Pons (tissue), 1 donor: ENCODE results near the gene FAM53A.
"Not testable (repeated sequence)": the region's sequence is repeated elsewhere in the genome, so short reads cannot be mapped to it uniquely, and the experiment has no call there.

Source experiments
- DNase-seq: peaks from one replicate; pipeline ENCODE4 v3.0.0-alpha.2; 2016; ENCODE audit warnings: low spot score

FAM53A gene

GRCh38 chr4:1622956-1623355 is 61.2 kb downstream of the FAM53A start:
- no peak for DNase-seq

GRCh38 chr4:1622238-1622637 is 61.9 kb downstream of the FAM53A start:
- no peak for DNase-seq

DNA sequence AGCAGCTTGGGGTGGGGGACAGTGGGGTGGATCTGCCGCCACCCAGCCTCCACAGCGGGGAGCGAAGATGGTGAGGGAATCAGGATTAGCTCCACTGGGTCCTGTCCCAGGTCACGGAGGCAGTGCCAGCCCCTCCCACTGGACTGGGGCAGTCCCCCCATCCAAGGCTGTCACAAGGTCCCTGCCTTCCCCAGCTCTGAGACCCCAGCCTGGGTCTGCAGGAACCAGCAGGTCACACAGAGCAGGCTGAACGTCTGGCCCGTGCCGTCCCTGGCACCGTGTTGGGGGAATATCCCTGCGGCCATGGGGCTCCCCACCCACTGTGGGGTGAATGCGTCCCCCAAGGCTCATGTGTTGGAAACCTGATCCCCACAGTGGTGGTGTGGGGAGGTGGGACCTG is 62.6 kb downstream of the FAM53A start:
- DNase-seq, result no peak

- DNase-seq, result no peak
Observed at GRCh38 chr4:1619151-1619672, 64.9 kb downstream of the FAM53A start.

DNA sequence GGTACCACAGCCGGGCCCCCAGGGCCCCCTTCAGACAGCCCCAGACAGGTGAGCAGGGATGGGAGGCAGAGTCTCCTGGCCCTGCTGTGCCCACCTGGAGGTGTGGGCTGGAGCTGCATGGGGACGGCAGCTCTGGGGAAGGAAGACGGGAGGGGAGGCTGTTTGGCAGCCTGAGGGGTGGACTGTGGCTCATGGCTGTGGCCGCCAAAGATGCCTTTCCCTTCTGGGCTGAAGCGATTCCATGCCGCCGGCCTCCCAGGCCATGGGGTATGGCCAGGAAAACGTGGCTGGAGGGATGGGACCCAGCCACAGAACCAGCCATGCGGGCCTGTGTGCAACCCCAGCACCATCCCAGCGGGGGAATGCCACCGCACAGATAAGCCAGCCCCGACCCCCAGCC is 65.7 kb downstream of the FAM53A start:
- DNase-seq, result no peak

- DNase-seq, result no peak
Observed at GRCh38 chr4:1616557-1616930, 67.6 kb downstream of the FAM53A start.

- no peak for DNase-seq
Observed at GRCh38 chr4:1615786-1616556, 68.1 kb downstream of the FAM53A start.

DNA sequence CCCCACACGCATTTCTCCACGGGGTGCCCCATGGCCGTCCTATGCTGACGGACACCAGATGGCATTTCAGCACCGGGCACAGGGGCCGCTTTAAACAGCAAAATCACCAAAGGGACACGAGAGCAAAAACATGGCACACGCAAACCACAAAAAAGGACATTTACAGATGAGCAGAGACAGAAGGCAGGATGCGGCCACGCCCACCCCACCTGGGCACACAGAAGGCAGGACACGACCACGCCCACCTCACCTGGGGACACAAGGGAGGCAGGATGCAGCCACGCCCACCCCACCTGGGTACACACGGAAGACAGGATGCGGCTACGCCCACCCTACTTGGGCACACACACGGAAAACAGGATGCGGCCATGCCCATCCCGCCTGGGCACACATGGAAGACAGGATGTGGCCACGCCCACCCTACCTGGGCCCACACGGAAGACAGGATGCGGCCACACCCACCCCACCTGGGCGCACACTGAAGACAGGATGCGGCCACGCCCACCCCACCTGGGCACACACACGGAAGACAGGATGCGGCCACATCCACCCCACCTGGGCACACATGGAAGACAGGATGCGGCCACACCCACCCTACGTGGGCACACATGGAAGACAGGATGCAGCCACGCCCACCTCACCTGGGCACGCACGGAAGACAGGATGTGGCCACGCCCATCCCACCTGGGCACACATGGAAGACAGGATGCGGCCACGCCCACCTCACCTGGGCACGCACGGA is 69.1 kb downstream of the FAM53A start:
- DNase-seq, result no peak

GRCh38 chr4:1614502-1614853 is 69.6 kb downstream of the FAM53A start:
- no peak for DNase-seq

GRCh38 chr4:1614049-1614448 is 70.1 kb downstream of the FAM53A start:
- DNase-seq, result no peak

- DNase-seq, result no peak
Observed at GRCh38 chr4:1613099-1613495, 71.0 kb downstream of the FAM53A start.

- DNase-seq, result no peak
Observed at GRCh38 chr4:1612278-1613098, 71.6 kb downstream of the FAM53A start.

GRCh38 chr4:1611501-1611870 is 72.6 kb downstream of the FAM53A start:
- no peak for DNase-seq

- DNase-seq, result no peak
Observed at GRCh38 chr4:1610791-1611500, 73.2 kb downstream of the FAM53A start.

DNA sequence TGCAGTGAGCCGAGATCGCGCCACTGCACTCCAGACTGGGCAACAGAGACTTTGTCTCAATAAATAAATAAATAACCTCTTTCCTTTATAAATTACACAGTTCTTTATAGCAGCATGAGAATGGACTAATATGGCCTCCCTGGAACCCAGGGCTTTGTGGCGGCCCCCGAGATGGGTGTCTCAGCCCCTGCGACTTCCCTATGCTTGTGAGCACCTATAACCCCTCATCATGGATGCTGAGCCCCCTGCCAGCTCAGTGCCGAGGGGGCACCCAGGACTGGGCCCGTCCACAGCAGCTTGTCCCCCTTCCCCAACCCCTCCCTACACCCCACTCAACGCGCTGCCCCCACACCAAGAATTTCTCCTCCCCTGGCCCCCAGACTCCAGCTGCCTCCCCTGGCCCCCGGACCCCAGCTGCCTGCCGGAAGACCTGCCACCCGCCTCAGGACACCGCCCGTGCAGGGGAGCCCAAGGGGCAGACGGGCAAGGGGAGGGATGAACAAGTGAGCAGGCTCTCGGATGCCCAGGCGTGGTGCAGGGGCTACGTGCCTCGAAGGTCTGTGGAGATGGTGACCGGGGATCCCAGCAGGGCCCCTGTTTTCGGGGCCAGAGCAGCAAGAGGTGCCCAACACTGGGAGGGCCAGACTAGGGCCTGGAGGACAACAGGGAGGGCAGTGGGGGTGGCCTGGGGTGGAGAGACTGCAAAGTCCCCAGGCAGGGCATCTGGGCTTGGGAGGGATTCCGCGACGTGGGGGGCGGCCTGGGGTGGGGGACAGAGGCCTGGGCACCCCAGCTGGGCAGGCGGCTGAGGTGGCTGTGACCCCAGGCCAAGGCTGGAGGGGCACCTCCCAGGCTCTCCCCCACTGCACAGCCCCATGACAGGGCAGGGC is 74.0 kb downstream of the FAM53A start:
- no peak for DNase-seq

- DNase-seq, result no peak
Observed at GRCh38 chr4:1608821-1609500, 75.2 kb downstream of the FAM53A start.

DNA sequence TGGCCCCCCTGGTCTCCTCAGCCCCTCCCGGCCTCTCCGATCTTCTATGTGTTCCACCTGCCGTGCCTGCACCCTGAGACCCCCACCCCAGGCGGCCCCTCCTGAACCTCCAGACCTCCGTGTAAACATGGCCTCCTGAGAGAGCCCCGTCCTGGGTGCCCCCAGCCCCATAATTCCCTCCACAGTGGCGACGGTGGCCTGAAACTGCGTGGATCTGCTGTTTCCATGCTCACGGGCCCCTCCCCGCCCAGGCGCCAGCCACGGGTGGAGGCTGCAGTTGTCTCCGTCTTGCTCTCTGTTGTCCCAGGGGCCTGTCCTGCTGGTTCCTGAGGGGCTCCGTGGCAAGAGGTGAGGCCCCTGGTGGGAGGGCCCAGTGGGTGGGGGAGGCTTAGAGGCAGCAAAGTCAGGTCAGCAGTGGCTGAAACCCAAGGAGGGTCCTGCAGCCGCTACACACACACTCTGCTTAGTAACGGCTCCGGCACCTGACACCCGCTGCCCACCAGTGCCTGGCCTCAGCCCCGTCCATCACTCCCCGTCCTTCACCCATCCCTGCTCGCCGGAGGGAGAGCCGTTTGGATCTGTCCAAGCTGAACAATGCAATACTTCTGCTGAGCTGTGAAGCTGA is 75.8 kb downstream of the FAM53A start:
- DNase-seq, result no peak

GRCh38 chr4:1607436-1608195 is 76.5 kb downstream of the FAM53A start:
- not testable (repeated sequence) for DNase-seq

GRCh38 chr4:1604706-1605205 is 79.4 kb downstream of the FAM53A start:
- no peak for DNase-seq
